CD14-positive monocyte (primary cell): Measurements from ENCODE around the gene CXCL16. TPM values are rescaled to one million over a fixed set of nuclear protein-coding genes. Genes with fewer than 3 reads are reported as not detected.

Experiments used
- DNase-seq, 3 donors: peaks; one replicate each; pipeline ENCODE4 v3.0.0-alpha.2; 2011 to 2022
- H2AFZ ChIP-seq: 2 replicates; pipeline ENCODE4 v1.6.0; 2012; ENCODE audit warnings: mild to moderate bottlenecking, low read depth, low read length, inconsistent platforms; ENCODE audit not compliant: insufficient read depth, poor library complexity, severe bottlenecking
- H3K27ac ChIP-seq, 2 donors: 1 replicate in 1 of 2; 2 replicates in 1 of 2; pipeline ENCODE4 v1.5.1; 2012 to 2013; ENCODE audit warnings: low read length in 2 of 2, control low read depth in 1 of 2, inconsistent platforms in 1 of 2, low read depth in 1 of 2, mild to moderate bottlenecking in 1 of 2
- H3K27me3 ChIP-seq, 2 donors: one replicate each; pipeline versions ENCODE4 v1.6.0 to v1.6.1; 2011 to 2013; ENCODE audit warnings: low read length in 2 of 2; ENCODE audit not compliant: control insufficient read depth in 2 of 2, insufficient read depth in 2 of 2
- H3K36me3 ChIP-seq, 2 donors: replicated peaks in 1 of 2; 1 replicate in 1 of 2; 2 replicates in 1 of 2; pipeline versions ENCODE4 v1.5.1 to v1.6.1; 2012 to 2013; ENCODE audit warnings: low read length in 2 of 2, control low read depth in 1 of 2, inconsistent platforms in 1 of 2, mild to moderate bottlenecking in 1 of 2; ENCODE audit not compliant: insufficient read depth in 2 of 2, control insufficient read depth in 1 of 2
- H3K4me1 ChIP-seq, 2 donors: 1 replicate in 1 of 2; 2 replicates in 1 of 2; pipeline versions ENCODE4 v1.5.1 to v1.6.1; 2012 to 2013; ENCODE audit warnings: low read length in 2 of 2, control low read depth in 1 of 2, inconsistent platforms in 1 of 2, mild to moderate bottlenecking in 1 of 2, moderate library complexity in 1 of 2; ENCODE audit not compliant: insufficient read depth in 2 of 2, control insufficient read depth in 1 of 2
- H3K4me2 ChIP-seq: replicated peaks from 2 replicates; pipeline ENCODE3; 2012; ENCODE audit warnings: low read length, moderate library complexity, mild to moderate bottlenecking; ENCODE audit not compliant: poor library complexity, severe bottlenecking; ENCODE audit errors: extremely low read depth
- H3K4me3 ChIP-seq, 3 experiments: fragments of 200-600 bp in 1 of 3; sonication (generic) in 1 of 3; replicated peaks in 1 of 3; 1 replicate in 2 of 3; 2 replicates in 1 of 3; pipeline ENCODE4 v1.5.1; 2011 to 2013; ENCODE audit warnings: low read length in 3 of 3, mild to moderate bottlenecking in 3 of 3, control low read depth in 2 of 3, low read depth in 2 of 3, inconsistent platforms in 1 of 3, moderate library complexity in 1 of 3
- H3K79me2 ChIP-seq: 2 replicates; pipeline ENCODE4 v1.6.0; 2012; ENCODE audit warnings: mild to moderate bottlenecking, control low read depth, inconsistent platforms, low read length, moderate library complexity; ENCODE audit not compliant: insufficient read depth
- H3K9ac ChIP-seq: 2 replicates; pipeline ENCODE4 v1.6.0; 2017; ENCODE audit warnings: low read length, mild to moderate bottlenecking; ENCODE audit not compliant: insufficient read depth, poor library complexity, severe bottlenecking
- H3K9me3 ChIP-seq, 2 donors: replicated peaks in 1 of 2; 1 replicate in 1 of 2; 2 replicates in 1 of 2; pipeline versions ENCODE4 v1.5.1 to v1.6.1; 2012 to 2013; ENCODE audit warnings: low read length in 2 of 2, control low read depth in 1 of 2; ENCODE audit not compliant: control insufficient read depth in 1 of 2, insufficient read depth in 1 of 2
- H4K20me1 ChIP-seq: 2 replicates; pipeline ENCODE4 v1.6.0; 2012; ENCODE audit warnings: mild to moderate bottlenecking, low read length, control low read depth, moderate library complexity; ENCODE audit not compliant: insufficient read depth
- H3K27ac Mint-ChIP-seq, 7 donors: one replicate each; pipeline ENCODE4 v1.8.0; 2020; ENCODE audit warnings: mild to moderate bottlenecking in 7 of 7, mixed read lengths in 7 of 7, moderate library complexity in 6 of 7, inconsistent platforms in 2 of 7
- H3K27me3 Mint-ChIP-seq, 3 donors: one replicate each; pipeline ENCODE4 v1.8.0; 2021 to 2022; ENCODE audit warnings: low read depth in 3 of 3, mild to moderate bottlenecking in 3 of 3, mixed read lengths in 3 of 3, moderate library complexity in 3 of 3, inconsistent platforms in 1 of 3
- H3K36me3 Mint-ChIP-seq, 2 donors: one replicate each; pipeline ENCODE4 v1.8.0; 2020; ENCODE audit warnings: mixed read lengths in 2 of 2, inconsistent platforms in 1 of 2, mild to moderate bottlenecking in 1 of 2
- H3K4me1 Mint-ChIP-seq: one replicate; pipeline ENCODE4 v1.8.0; 2020; ENCODE audit warnings: mild to moderate bottlenecking, mixed read lengths
- H3K4me3 Mint-ChIP-seq, 2 donors: one replicate each; pipeline ENCODE4 v1.8.0; 2020; ENCODE audit warnings: mild to moderate bottlenecking in 2 of 2, mixed read lengths in 2 of 2, moderate library complexity in 1 of 2
- H3K9me3 Mint-ChIP-seq, 7 donors: one replicate each; pipeline ENCODE4 v1.8.0; 2020 to 2022; ENCODE audit warnings: mixed read lengths in 7 of 7, mild to moderate bottlenecking in 6 of 7, moderate library complexity in 6 of 7, inconsistent platforms in 2 of 7
- whole genome bisulfite sequencing: methylation state at CpG from one replicate; pipeline ENCODE4 v1.1.5; 2013; ENCODE audit warnings: missing lambda C conversion rate; ENCODE audit not compliant: insufficient coverage; 5-methylcytosine and 5-hydroxymethylcytosine counted together
- intact Hi-C, 2 donors: fragments of 100-400 bp; cut with micrococcal nuclease; formaldehyde crosslinking; loops; one replicate each; pipeline versions ENCODE4 v1.15.0 to v1.15.1; 2023
- polyA plus RNA-seq, 3 donors: library from polyadenylated mRNA; depleted of rRNA in 1 of 3; unstranded in 2 of 3; stranded (reverse) in 1 of 3; fragments of 300-500 nt in 2 of 3; fragments of >200 nt in 1 of 3; fragmentation: Illumina TruSeq in 2 of 3; gene quantifications; 1 replicate in 2 of 3; 2 replicates in 1 of 3; pipeline ENCODE4 v1.2.3, GENCODE V29; 2012 to 2021
- TF ChIP-seq, protein P1 (sequence below): fragments of 200-600 bp; IDR thresholded peaks from one replicate; pipeline ENCODE4 v1.8.0; 2022; ENCODE audit warnings: antibody characterized with exemption, mild to moderate bottlenecking

Gene CXCL16
- polyA plus RNA-seq, 3 donors, result 68.1 to 204 (median 103) TPM

DNA sequence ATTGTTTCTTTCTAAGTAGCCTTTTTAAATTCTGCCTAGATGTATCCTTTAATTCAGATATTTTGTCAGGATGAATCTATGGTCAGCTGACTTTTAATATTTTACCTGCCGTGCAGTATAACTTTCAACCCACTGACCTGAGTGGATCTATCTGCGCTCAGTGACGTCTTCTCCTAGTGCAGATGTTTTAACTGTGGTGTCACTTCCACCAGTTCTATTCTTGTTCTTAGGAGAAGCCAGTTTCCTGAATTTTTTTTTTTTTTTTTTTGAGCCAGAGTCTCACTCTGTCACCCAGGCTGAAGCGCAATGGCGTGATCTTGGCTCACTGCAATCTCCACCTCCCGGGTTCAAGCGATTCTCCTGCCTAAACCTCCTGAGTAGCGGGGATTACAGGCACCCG is 27.0 kb upstream of the CXCL16 start:
- peak overlapping the region; percentile 66 for H3K9ac ChIP-seq
- peak overlapping the region in 1 of 2 donors; percentile 51 for H3K4me3 Mint-ChIP-seq
- H3K4me1 Mint-ChIP-seq, result peaks cover 62% of the 10 kb centered on the region
- no peaks in the 10 kb centered on the region for H3K79me2 ChIP-seq
- WGBS, result no CpG with 5 or more reads among the region's 9 CpGs
- intact Hi-C loops, result loop anchor here (1.0 to 5.0 kb wide), 3 partner anchors 30 to 181 kb away; partner anchors contain the start of genes MED11 (in 1 of the 2) and PFN1 (in 1 of the 2)
- H3K36me3 Mint-ChIP-seq, result peaks cover 0 to 5% of the 10 kb centered on the region in 2 donors
- H3K27ac ChIP-seq, result peak overlapping the region; percentile 98
- H3K4me2 ChIP-seq, result peak overlapping the region; percentile 44
- H3K27me3 Mint-ChIP-seq, result peaks cover 2 to 8% (median 2%) of the 10 kb centered on the region in 3 donors
- no peaks in the 10 kb centered on the region for H3K27me3 ChIP-seq
- no peaks in the 10 kb centered on the region for H3K9me3 ChIP-seq
- H3K36me3 ChIP-seq, result no peaks in the 10 kb centered on the region
- H4K20me1 ChIP-seq, result no peaks in the 10 kb centered on the region
- peak overlapping the region in 1 of 3 experiments; percentile 29 for H3K4me3 ChIP-seq
- H3K4me1 ChIP-seq, result peaks cover 78 to 86% of the 10 kb centered on the region in 2 donors
- peak overlapping the region; percentile 98 to 99 (median 99) for H3K27ac Mint-ChIP-seq
- DNase-seq, result peak; percentile 70 to 80 (median 76)
- H2AFZ ChIP-seq, result no peak overlapping the region
- H3K9me3 Mint-ChIP-seq, result peaks cover 0 to 4% (median 0%) of the 10 kb centered on the region in 7 donors
- TF ChIP-seq, protein P1, sequence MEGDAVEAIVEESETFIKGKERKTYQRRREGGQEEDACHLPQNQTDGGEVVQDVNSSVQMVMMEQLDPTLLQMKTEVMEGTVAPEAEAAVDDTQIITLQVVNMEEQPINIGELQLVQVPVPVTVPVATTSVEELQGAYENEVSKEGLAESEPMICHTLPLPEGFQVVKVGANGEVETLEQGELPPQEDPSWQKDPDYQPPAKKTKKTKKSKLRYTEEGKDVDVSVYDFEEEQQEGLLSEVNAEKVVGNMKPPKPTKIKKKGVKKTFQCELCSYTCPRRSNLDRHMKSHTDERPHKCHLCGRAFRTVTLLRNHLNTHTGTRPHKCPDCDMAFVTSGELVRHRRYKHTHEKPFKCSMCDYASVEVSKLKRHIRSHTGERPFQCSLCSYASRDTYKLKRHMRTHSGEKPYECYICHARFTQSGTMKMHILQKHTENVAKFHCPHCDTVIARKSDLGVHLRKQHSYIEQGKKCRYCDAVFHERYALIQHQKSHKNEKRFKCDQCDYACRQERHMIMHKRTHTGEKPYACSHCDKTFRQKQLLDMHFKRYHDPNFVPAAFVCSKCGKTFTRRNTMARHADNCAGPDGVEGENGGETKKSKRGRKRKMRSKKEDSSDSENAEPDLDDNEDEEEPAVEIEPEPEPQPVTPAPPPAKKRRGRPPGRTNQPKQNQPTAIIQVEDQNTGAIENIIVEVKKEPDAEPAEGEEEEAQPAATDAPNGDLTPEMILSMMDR, result no peak

DNA sequence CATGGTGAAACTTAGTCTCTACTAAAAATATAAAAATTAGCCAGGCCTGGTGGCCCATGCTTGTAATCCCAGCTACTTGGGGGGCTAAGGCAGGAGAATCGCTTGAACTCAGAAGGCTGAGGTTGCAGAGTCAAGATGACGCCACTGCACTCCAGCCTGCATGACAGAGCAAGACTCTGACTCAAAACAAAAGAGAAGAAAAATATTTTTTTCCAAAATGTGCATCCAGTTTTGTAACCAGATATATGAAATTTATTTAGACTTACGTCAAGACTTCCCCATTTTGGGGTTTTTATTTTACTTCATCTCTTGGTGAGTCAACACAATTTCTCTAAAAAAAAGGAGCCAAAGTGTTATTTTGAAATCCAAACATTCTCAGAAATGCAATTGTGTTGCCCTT is 26.5 kb upstream of the CXCL16 start:
- no CpG with 5 or more reads among the region's 3 CpGs for WGBS
- Mint-ChIP-seq H3K4me3 (peak overlapping the region in 1 of 2 donors; percentile 51), H3K27ac (peak overlapping the region; percentile 98 to 99 (median 99)), H3K9me3 (peaks cover 0 to 4% (median 0%) of the 10 kb centered on the region in 7 donors), H3K36me3 (peaks cover 0 to 4% of the 10 kb centered on the region in 2 donors), H3K27me3 (peaks cover 0 to 8% (median 2%) of the 10 kb centered on the region in 3 donors), H3K4me1 (peaks cover 58% of the 10 kb centered on the region)
- DNase-seq, result peak; percentile 88 to 96 (median 94)
- Histone ChIP-seq H3K36me3 (no peaks in the 10 kb centered on the region), H3K4me3 (no peak overlapping the region), H3K4me2 (peak overlapping the region; percentile 44), H2AFZ (no peak overlapping the region), H3K27ac (peak overlapping the region; percentile 98), H3K4me1 (peaks cover 73 to 81% of the 10 kb centered on the region in 2 donors), H3K9ac (peak overlapping the region; percentile 66), H3K9me3 (no peaks in the 10 kb centered on the region), H3K79me2 (no peaks in the 10 kb centered on the region), H3K27me3 (no peaks in the 10 kb centered on the region), H4K20me1 (no peaks in the 10 kb centered on the region)
- intact Hi-C loops, result loop anchor here (1.0 to 5.0 kb wide), 3 partner anchors 30 to 181 kb away; partner anchors contain the start of genes MED11 (in 1 of the 2) and PFN1 (in 1 of the 2)
- TF ChIP-seq, protein P1, result no peak
